HG02763 (cell line): Measurements from ENCODE around the gene HDAC4.

Experiments used
- ATAC-seq: cut with Tn5 transposase; IDR thresholded peaks from one replicate; pipeline ENCODE4 v1.9.1; 2021; ENCODE audit warnings: mild to moderate bottlenecking, moderate library complexity; ENCODE audit not compliant: unreplicated experiment

HDAC4 gene

GRCh38 chr2:239354132-239354790 is 46.6 kb downstream of the HDAC4 start:
- ATAC-seq = no peak

- no peak for ATAC-seq
Measured at GRCh38 chr2:239353692-239354091, 47.1 kb downstream of the HDAC4 start.

- ATAC-seq = no peak
Measured at GRCh38 chr2:239351687-239352086, 49.1 kb downstream of the HDAC4 start.

DNA sequence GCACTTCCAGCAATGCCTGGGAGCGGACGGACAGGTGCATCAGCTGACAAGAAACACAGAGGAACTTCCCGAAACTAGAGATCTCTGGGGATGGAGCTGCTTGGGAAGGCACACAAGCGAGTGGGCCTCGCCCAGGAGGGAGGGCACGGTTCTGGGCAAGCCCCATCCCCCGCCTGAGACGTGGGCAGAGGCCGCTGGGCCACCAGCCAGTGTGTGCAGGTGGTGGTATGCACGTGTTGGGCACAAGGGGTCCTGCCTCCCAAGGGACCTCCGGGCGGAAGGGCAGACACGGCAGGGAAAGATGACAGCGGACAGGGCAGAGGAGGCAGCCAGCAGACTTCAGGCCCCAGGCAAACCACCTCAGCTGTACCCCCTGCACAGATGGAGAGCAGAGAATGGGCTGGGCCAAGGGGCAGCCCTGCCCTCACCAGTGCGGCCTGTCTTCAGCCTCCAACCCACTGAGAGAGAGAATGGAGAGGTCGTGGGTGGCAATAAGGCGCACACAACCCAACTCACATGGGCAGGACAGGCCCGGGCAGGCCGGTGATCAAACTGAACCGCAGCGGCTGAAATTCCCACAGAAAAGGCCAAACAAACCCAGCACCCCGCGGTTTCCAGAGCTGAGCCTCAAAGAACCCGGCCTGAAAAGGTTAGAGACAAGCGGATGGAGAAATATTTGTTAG is 51.2 kb downstream of the HDAC4 start:
- no peak for ATAC-seq

DNA sequence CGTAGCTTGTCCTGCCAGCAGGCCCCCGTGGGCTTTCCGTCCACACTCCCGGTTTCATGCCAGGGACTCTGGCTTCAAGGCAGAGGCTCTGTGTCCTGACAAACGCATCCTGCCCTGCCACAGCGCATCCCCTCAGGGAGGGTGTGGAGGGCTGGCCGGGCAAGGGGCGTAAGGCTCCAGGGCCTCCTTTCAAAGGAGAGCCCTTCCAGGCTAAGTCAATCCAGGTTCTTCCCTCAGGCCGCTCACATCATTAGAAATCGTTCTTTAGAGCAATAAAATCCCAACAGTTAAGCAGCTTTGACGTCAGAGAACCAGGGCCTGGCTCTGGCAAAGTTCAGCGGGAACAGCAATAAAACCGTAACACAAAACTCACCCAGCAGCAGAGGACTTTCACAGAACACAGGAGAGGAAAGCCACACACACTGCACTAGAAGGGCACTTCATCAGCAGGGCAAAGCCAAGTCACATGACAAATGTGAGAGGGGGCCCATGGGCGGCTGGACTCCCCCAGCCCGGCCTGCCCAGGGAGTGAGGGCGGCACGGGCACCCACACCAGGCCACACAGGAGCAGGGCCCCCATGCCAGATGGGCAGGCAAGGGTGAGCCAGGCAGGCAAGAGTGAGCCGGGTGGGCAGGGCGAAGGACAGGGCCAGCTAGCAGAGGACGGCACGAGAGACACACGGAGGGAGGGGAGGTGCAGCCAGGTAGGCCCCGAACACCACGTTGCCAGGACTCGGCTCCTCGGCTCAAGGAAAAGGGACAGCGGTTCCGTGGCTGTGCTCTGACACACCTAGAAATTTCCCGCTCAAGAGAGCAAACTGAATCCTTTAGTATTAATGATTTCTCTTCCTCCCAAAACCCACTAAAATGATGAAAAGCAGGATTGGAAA is 52.0 kb downstream of the HDAC4 start:
- no peak for ATAC-seq

DNA sequence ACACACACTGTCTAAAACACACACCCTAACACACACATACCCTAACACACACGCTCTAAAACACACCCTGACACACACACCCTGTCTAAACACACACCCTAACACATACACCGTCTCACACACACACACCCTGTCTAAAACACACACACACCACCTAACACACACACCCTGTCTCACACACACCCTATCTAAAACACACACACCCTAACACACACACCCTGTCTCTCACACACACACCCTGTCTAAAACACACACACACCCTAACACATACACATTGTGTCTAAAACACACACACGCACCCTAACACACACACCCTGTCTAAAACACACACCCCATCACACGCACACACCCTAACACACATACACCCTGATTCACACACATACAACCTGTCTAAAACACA is 54.1 kb downstream of the HDAC4 start:
- no peak for ATAC-seq

DNA sequence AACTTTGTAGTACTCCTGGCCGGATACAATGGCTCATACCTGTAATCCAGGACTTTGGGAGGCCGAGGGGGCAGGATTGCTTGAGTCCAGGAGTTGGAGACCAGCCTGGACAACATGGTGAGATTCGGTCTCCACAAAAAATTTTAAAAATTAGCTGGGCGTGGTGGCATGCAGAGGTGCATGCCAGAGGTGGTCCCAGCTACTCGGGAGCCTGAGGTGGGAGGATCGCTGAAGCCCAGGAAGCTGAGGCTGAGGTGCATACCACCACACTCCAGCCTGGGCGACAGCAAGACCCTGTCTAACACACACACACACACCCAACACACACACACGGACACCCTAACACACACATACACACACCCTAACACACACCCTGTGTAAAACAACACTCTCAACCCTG is 55.6 kb downstream of the HDAC4 start:
- no peak for ATAC-seq

DNA sequence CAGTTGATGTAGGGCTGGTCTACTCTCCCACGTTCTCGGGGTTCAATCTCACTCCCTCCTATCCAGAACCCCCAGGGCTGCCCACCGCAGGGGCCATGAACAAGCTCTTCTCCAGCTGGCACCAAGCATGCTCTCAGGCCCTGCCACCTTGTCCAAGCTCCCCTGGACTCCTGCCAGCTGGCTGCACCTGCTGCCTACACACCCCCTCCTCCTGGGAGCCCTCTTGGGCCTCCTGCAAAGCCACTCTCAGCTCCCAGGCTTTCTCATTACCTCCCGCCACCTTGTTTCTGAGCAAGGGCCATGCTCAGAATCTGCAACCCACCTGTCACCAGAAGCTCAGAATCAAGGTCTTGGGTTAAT is 56.0 kb downstream of the HDAC4 start:
- no peak for ATAC-seq

GRCh38 chr2:239343946-239344856 is 56.6 kb downstream of the HDAC4 start:
- no peak for ATAC-seq

- ATAC-seq = no peak
Measured at GRCh38 chr2:239343460-239343859, 57.4 kb downstream of the HDAC4 start.

- ATAC-seq = no peak
Measured at GRCh38 chr2:239341840-239342239, 59.0 kb downstream of the HDAC4 start.

- no peak for ATAC-seq
Measured at GRCh38 chr2:239341146-239341732, 59.6 kb downstream of the HDAC4 start.

GRCh38 chr2:239339726-239340601 is 60.9 kb downstream of the HDAC4 start:
- ATAC-seq = peak; percentile 56

- ATAC-seq = no peak
Measured at GRCh38 chr2:239339241-239339640, 61.6 kb downstream of the HDAC4 start.

DNA sequence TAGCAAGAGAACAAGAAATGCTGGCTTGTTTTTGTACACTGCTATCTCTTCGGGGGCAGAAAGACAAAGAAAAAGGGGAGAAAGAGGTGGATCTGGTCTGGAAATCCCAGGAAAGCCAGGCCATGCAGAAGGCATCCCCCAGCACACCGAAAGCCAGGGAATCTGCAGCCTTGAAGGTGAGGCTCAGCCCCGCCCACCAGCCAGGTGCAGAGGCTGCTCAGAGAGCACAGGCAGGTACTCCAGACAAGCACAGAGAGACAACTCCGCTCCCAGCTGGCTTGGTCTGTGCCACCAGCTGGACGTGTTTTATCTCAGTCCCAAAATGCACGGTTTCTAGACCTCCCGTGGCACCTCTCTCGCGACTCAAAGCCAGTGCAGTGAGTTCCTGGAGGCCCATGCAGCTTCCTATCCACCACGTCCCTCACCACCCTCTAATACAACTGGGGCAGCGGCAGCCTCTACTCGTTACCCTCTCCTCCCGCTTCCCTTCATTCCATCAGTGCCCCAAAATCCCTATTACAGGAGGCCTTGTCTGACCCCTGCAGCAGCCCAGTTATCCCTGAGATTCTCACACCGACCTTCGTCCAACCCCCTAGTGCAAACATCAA is 62.8 kb downstream of the HDAC4 start:
- ATAC-seq = no peak

DNA sequence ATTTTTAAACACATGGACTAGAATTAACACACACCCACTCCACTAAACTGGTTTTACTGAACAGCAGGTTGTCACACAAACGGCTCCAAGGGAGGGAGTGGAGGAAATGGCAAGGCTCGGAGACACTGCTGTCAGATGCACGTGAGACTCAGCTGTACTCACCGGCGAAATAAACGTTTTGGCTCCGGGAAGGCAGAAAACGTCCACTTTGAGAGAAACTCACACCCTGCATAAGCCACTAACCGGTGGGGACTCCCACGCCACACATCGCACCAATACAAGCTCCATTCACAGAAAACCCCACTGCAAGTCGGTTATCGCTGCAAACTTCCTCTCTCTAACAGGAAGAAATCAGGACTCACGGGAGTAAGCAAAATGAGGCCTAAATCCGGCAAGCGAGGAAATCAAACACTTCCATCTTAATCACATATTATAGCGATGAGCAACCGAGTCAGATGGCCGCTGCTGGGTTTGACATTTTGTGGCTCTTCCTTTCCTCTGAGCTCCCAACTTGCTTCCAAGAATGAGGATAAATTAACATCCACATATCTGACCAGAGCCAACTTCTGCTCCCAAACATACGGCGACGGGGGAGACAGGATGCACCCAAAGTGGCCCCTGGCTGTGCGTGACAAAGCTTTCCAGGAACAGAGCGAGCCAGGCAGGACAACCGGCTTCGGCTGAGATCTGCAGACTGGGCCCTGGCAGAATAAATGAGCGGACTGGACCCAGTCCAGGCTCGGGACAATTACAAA is 63.5 kb downstream of the HDAC4 start:
- no peak for ATAC-seq

- no peak for ATAC-seq
Measured at GRCh38 chr2:239331560-239331959, 69.3 kb downstream of the HDAC4 start.

DNA sequence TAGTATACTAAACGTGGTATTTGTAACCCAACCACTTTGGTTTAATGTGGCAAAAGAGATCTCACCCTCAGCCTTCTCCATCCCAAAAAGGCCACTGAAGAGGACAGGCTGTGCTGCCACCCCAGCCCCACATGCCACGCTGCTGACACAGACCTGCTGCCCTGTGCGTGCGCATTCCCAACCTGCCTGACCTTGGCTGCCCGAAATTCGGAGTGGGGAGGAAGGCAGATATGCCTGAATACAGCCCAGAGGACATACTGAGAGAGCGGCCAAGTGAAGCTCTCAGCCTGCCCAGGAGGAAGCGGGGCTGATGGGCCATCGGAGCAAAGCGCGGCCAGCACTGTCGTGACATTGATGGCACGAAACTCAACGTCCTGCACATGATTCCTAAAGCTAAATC is 70.0 kb downstream of the HDAC4 start:
- no peak for ATAC-seq
